ENCODE data around the gene DLG4.

DNA sequence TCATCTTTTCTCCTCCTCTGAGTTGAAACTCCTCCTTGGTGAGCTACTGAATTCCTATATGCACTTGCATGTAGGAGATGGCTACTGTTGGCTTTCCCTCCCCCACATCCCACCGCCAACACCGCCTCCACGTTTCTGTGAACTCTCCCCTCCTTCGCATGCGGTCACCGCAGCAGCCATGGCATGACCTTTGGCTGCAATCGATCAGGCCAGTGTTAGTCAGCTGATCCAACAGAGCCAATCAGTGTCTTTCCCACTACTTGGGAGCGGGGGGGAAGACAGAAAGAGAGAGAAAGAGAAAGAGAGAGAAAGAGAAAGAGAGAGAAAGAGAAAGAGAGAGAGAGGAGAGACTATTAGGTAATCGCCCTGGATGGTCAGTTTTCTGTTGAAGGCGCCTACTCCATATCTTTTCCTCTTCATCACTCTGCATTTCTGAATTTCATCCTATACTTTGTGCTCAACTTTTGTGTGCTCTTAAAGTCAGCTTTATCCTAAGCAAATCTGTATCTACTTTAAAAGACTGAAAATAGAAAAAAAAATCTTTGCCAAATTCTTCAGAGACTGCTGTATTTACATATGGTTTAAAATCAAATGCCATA is 63.2 kb downstream of the DLG4 start:
- TF ChIP-seq FOXP2 (optimal IDR thresholded peaks at IDR 0.05; ENCODE audit: control extremely low read depth, extremely low read length, insufficient read depth) (no peak), POLR2AphosphoS5 (IDR thresholded peaks at IDR 0.05; ENCODE audit: borderline replicate concordance, low read depth, low read length) (no peak)
